MM.1S (cell line): ENCODE results near the gene FGF14.

Experiments
- DNase-seq: peaks from one replicate; pipeline ENCODE4 v3.0.0-alpha.2; 2015
- H2AFZ ChIP-seq: fragments of 300-600 bp; sonication (generic); 2 replicates; pipeline ENCODE4 v1.6.0; 2016; ENCODE audit warnings: antibody characterized with exemption, low read length
- H3F3A ChIP-seq: fragments of 300-600 bp; sonication (generic); 2 replicates; pipeline ENCODE4 v1.6.1; 2016; ENCODE audit warnings: mild to moderate bottlenecking, antibody characterized with exemption, low read length, moderate library complexity, mixed read lengths; ENCODE audit not compliant: insufficient read depth
- H3K27ac ChIP-seq: fragments of 300-600 bp; sonication (generic); 2 replicates; pipeline ENCODE4 v1.5.1; 2016; ENCODE audit warnings: mild to moderate bottlenecking, low read length
- H3K27me3 ChIP-seq: fragments of 300-600 bp; sonication (generic); replicated peaks from 2 replicates; pipeline ENCODE4 v1.6.0; 2016; ENCODE audit warnings: low read length; ENCODE audit not compliant: insufficient read depth
- H3K36me3 ChIP-seq: fragments of 300-600 bp; sonication (generic); replicated peaks from 2 replicates; pipeline ENCODE4 v1.6.1; 2016; ENCODE audit warnings: mild to moderate bottlenecking, low read length, mixed read lengths; ENCODE audit not compliant: insufficient read depth
- H3K4me1 ChIP-seq: fragments of 300-600 bp; sonication (generic); 2 replicates; pipeline ENCODE4 v1.6.1; 2016; ENCODE audit warnings: low read length, mixed read lengths
- H3K4me2 ChIP-seq: fragments of 300-600 bp; sonication (generic); 2 replicates; pipeline ENCODE4 v1.6.0; 2016; ENCODE audit warnings: low read depth, low read length
- H3K4me3 ChIP-seq: fragments of 300-600 bp; sonication (generic); 2 replicates; pipeline ENCODE4 v1.5.1; 2016; ENCODE audit warnings: low read length, mixed read lengths
- H3K79me2 ChIP-seq: fragments of 300-600 bp; sonication (generic); 2 replicates; pipeline ENCODE4 v1.6.1; 2016; ENCODE audit warnings: mixed run types, low read length, mixed read lengths
- H3K9ac ChIP-seq: fragments of 300-600 bp; sonication (generic); 2 replicates; pipeline ENCODE4 v1.6.1; 2016; ENCODE audit warnings: low read length, mixed read lengths
- H3K9me2 ChIP-seq: fragments of 300-600 bp; sonication (generic); replicated peaks from 2 replicates; pipeline ENCODE4 v1.6.1; 2016; ENCODE audit warnings: mild to moderate bottlenecking, low read length, mixed read lengths; ENCODE audit not compliant: insufficient read depth
- H3K9me3 ChIP-seq: fragments of 300-600 bp; sonication (generic); replicated peaks from 2 replicates; pipeline ENCODE4 v1.6.1; 2016; ENCODE audit warnings: mild to moderate bottlenecking, low read length, mixed read lengths; ENCODE audit not compliant: insufficient read depth
- H4K20me1 ChIP-seq: fragments of 300-600 bp; sonication (generic); 2 replicates; pipeline ENCODE4 v1.6.1; 2016; ENCODE audit warnings: mild to moderate bottlenecking, low read length, moderate library complexity, mixed read lengths; ENCODE audit not compliant: insufficient read depth
- EZH2 ChIP-seq: fragments of 300-600 bp; sonication (generic); optimal IDR thresholded peaks from 2 replicates; pipeline ENCODE3; 2017; ENCODE audit warnings: low read depth, mild to moderate bottlenecking, antibody characterized with exemption, low read length, mixed read lengths
- EZH2phosphoT487 ChIP-seq: fragments of 300-600 bp; sonication (generic); IDR thresholded peaks from 2 replicates; pipeline ENCODE4 v1.6.1; 2018; ENCODE audit warnings: antibody characterized with exemption, low read length
- TF ChIP-seq, protein P1 (sequence below): fragments of 300-600 bp; sonication (generic); IDR thresholded peaks from 2 replicates; pipeline ENCODE4 v1.5.1; 2016; ENCODE audit warnings: antibody characterized with exemption, low read length, mixed read lengths

FGF14 gene

DNA sequence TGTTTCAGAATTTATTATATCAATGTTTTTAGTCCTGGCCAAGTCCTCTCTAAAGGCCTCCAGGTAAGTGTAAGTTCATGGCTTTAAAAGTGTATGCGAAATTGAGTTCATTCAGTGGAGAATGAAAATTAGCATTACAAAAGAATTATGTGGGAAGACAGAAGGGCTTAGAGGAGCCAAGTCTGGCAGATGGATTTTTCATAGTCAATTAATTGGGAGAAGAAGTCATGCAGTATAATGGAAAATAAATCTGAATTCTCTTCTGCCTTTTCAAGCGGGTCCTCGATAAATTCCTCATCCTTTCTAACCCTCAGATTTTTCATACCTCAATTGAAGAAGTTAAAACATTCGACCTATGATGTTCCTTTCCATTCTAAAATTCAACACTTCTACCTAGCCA lies 555.1 kb downstream of the FGF14 start:
- H3F3A ChIP-seq, result no peaks in the 10 kb centered on the region
- H3K36me3 ChIP-seq, result no peaks in the 10 kb centered on the region
- no peak overlapping the region for H3K9ac ChIP-seq
- no peaks in the 10 kb centered on the region for H3K9me3 ChIP-seq
- H3K4me1 ChIP-seq, result no peaks in the 10 kb centered on the region
- no peaks in the 10 kb centered on the region for H3K79me2 ChIP-seq
- TF ChIP-seq EZH2phosphoT487 (no peak), EZH2 (no peak)
- TF ChIP-seq, protein P1, sequence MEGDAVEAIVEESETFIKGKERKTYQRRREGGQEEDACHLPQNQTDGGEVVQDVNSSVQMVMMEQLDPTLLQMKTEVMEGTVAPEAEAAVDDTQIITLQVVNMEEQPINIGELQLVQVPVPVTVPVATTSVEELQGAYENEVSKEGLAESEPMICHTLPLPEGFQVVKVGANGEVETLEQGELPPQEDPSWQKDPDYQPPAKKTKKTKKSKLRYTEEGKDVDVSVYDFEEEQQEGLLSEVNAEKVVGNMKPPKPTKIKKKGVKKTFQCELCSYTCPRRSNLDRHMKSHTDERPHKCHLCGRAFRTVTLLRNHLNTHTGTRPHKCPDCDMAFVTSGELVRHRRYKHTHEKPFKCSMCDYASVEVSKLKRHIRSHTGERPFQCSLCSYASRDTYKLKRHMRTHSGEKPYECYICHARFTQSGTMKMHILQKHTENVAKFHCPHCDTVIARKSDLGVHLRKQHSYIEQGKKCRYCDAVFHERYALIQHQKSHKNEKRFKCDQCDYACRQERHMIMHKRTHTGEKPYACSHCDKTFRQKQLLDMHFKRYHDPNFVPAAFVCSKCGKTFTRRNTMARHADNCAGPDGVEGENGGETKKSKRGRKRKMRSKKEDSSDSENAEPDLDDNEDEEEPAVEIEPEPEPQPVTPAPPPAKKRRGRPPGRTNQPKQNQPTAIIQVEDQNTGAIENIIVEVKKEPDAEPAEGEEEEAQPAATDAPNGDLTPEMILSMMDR, result no peak
- H3K27me3 ChIP-seq, result no peaks in the 10 kb centered on the region
- no peak overlapping the region for H3K4me3 ChIP-seq
- DNase-seq, result no peak
- H4K20me1 ChIP-seq, result no peaks in the 10 kb centered on the region
- no peak overlapping the region for H2AFZ ChIP-seq
- H3K4me2 ChIP-seq, result no peak overlapping the region
- no peaks in the 10 kb centered on the region for H3K9me2 ChIP-seq
- H3K27ac ChIP-seq, result no peak overlapping the region

DNA sequence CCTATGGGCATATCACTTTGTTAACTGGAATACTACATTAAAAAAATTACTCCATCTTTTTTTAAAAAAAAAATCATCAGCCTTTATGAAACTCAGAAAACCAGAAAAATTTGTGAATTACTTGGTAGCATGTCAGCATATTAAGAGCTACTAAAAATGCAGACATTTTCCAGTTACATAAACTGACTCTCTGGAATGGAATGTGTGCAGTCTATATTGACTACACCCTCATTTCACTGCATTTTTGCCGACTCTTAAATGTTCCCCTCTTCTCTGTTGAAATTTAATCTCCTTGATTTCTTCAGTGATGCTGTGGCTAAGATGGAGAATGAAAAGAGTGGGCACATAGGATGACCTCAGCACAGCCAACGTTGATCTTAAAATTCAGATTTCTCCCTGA lies 555.6 kb downstream of the FGF14 start:
- no peak for DNase-seq
- H3K36me3 ChIP-seq, result no peaks in the 10 kb centered on the region
- H3K4me1 ChIP-seq, result no peaks in the 10 kb centered on the region
- H3K9ac ChIP-seq, result no peak overlapping the region
- no peaks in the 10 kb centered on the region for H3K27me3 ChIP-seq
- no peaks in the 10 kb centered on the region for H3F3A ChIP-seq
- no peaks in the 10 kb centered on the region for H3K79me2 ChIP-seq
- no peak overlapping the region for H2AFZ ChIP-seq
- H3K9me2 ChIP-seq, result no peaks in the 10 kb centered on the region
- H3K9me3 ChIP-seq, result no peaks in the 10 kb centered on the region
- H3K27ac ChIP-seq, result no peak overlapping the region
- H3K4me3 ChIP-seq, result no peak overlapping the region
- no peaks in the 10 kb centered on the region for H4K20me1 ChIP-seq
- TF ChIP-seq, protein P1, result no peak
- TF ChIP-seq EZH2, result no peak
- TF ChIP-seq EZH2phosphoT487, result no peak
- no peak overlapping the region for H3K4me2 ChIP-seq

DNA sequence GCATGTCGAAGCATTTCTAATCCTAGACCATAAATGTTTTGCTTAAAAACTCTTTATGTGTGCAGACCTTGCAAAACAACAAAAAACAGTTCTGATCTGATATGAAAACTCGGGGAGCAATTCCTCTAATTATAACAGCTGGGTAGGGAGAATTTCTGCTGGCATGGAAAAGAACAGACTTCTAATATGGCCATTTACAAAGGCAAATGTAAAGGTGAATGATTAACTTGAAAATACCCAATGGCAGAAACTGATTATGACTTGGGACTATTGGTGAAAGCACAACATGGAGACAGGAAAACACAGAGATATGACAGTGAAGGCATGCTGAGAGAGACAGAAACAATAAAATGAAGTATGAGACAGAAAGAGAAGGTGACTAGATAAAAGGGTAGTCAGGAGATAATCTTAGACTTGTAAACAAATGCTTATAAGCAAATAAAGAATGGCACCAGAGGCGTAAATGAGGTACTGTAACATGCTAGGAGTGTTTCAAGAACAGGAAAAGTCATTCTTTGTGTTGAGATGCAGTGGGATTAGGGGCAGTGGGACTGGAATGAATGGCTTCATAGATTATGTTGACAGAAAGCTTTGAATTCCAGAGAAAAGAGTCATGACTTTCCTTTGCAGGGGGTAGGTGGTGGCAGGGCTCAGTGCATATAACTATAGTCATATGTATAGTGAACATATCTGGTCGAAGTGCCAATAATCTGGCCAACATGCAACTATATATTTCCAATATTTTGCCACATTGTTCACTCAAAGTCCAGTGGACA lies 556.4 kb downstream of the FGF14 start:
- H3K9me2 ChIP-seq, result no peaks in the 10 kb centered on the region
- no peak for DNase-seq
- no peak overlapping the region for H3K9ac ChIP-seq
- H3K9me3 ChIP-seq, result no peaks in the 10 kb centered on the region
- no peak overlapping the region for H3K4me2 ChIP-seq
- H4K20me1 ChIP-seq, result no peaks in the 10 kb centered on the region
- no peaks in the 10 kb centered on the region for H3K79me2 ChIP-seq
- H3K4me1 ChIP-seq, result no peaks in the 10 kb centered on the region
- H3K36me3 ChIP-seq, result no peaks in the 10 kb centered on the region
- H3K27me3 ChIP-seq, result no peaks in the 10 kb centered on the region
- no peak overlapping the region for H3K4me3 ChIP-seq
- no peak for TF ChIP-seq EZH2
- no peak for TF ChIP-seq EZH2phosphoT487
- TF ChIP-seq, protein P1, result no peak
- no peaks in the 10 kb centered on the region for H3F3A ChIP-seq
- no peak overlapping the region for H3K27ac ChIP-seq
- H2AFZ ChIP-seq, result no peak overlapping the region
